RWPE1 (cell line): Measurements from ENCODE around the gene TH.
A peak's percentile ranks its signal among the peaks of the same experiment; 100 is the strongest.

Experiments used
- CTCF ChIA-PET: fragments of 350-600 bp; sonication (Branson Sonifier 250); formaldehyde crosslinking; extraction: SDS; loops from one replicate; lab custom pipeline; 2021; lab: Yijun Ruan, JAX
- POLR2A ChIA-PET: fragments of 400-600 bp; formaldehyde crosslinking; extraction: SDS; loops from one replicate; lab custom pipeline; 2020; ENCODE audit warnings: antibody characterized with exemption; ENCODE audit not compliant: low non-redundant PET; lab: Yijun Ruan, JAX
- DNase-seq: peaks from one replicate; pipeline ENCODE4 v3.0.0; 2012; ENCODE audit warnings: low spot score
- H3K27ac ChIP-seq: fragments of 450-650 bp; 2 replicates; pipeline ENCODE4 v1.5.1; 2017
- CTCF ChIP-seq: fragments of 450-650 bp; conservative IDR thresholded peaks from 2 replicates; pipeline ENCODE4 v1.5.1; 2017; ENCODE audit warnings: low read depth, mild to moderate bottlenecking

Gene TH

GRCh38 chr11:2148595-2148994 is 23.0 kb downstream of the TH start:
- no peak for TF ChIP-seq CTCF
- CTCF ChIA-PET = interaction anchor here (1.9 to 13.6 kb wide), 4 partner anchors 111 to 496 kb away, joined by 7 to 293 read pairs (median 14); no protein-coding TSS in a partner anchor
- POLR2A ChIA-PET = interaction anchor here (1.1 kb wide), 1 partner anchor 119 kb away, joined by 3 read pairs; no protein-coding TSS in a partner anchor
- no peak for DNase-seq
- H3K27ac ChIP-seq = no peak overlapping the region

- ChIA-PET POLR2A (no interaction called here), CTCF (interaction anchor here (0.6 to 13.6 kb wide), 4 partner anchors 9 to 495 kb away, joined by 4 to 293 read pairs (median 6); no protein-coding TSS in a partner anchor)
- H3K27ac ChIP-seq = no peak overlapping the region
- no peak for DNase-seq
- no peak for TF ChIP-seq CTCF
These were observed 24.2 kb downstream of the TH start for GRCh38 chr11:2147391-2147790.

GRCh38 chr11:2146051-2146450 is 25.6 kb downstream of the TH start:
- no peak for TF ChIP-seq CTCF
- ChIA-PET CTCF (interaction anchor here (0.6 to 13.6 kb wide), 2 partner anchors 109 to 500 kb away, joined by 3 to 293 read pairs; no protein-coding TSS in a partner anchor), POLR2A (no interaction called here)
- no peak overlapping the region for H3K27ac ChIP-seq
- no peak for DNase-seq

GRCh38 chr11:2144544-2145248 is 26.9 kb downstream of the TH start:
- CTCF ChIA-PET = interaction anchor here (0.6 to 13.6 kb wide), 4 partner anchors 107 to 1542 kb away, joined by 3 to 293 read pairs (median 4); no protein-coding TSS in a partner anchor
- no peak overlapping the region for H3K27ac ChIP-seq

GRCh38 chr11:2143799-2144543 is 27.6 kb downstream of the TH start:
- ChIA-PET POLR2A (no interaction called here), CTCF (interaction anchor here (0.5 to 13.6 kb wide), 8 partner anchors 9 to 491 kb away, joined by 3 to 293 read pairs (median 3); no protein-coding TSS in a partner anchor)
- TF ChIP-seq CTCF = peak; percentile 40
- H3K27ac ChIP-seq = no peak overlapping the region
- no peak for DNase-seq

More at GRCh38 chr11:2144544-2145248, 26.9 kb downstream of the TH start:
- DNase-seq = no peak
- POLR2A ChIA-PET = no interaction called here
- no peak for TF ChIP-seq CTCF

- TF ChIP-seq CTCF = no peak
- ChIA-PET CTCF (interaction anchor here (0.6 to 13.6 kb wide), 7 partner anchors 8 to 266 kb away, joined by 3 to 293 read pairs (median 3); no protein-coding TSS in a partner anchor), POLR2A (interaction anchor here (0.5 kb wide), 1 partner anchor 67 kb away, joined by 3 read pairs; no protein-coding TSS in a partner anchor)
- no peak for DNase-seq
- H3K27ac ChIP-seq = no peak overlapping the region
These were observed 28.2 kb downstream of the TH start for GRCh38 chr11:2143477-2143798.
